GM12878 (cell line): ENCODE measurements around the gene RAC3. TPM values are rescaled to one million over a fixed set of nuclear protein-coding genes. Genes with fewer than 3 reads are reported as not detected.

Source experiments
- ATAC-seq: fragments of 200-7000 bp; cut with Tn5 transposase; 3 replicates; pipeline ENCODE4 v1.9.1; 2020; ENCODE audit warnings: mild to moderate bottlenecking, moderate library complexity
- BruUV-seq: library from RNA; stranded (reverse); fragments of 400-500 nt; replicated peaks from 2 replicates; lab custom pipeline; 2021; lab: Mats Ljungman, UMichigan
- CTCF ChIA-PET: fragments of 300-600 bp; sonication (Branson Sonifier 250); formaldehyde crosslinking; extraction: SDS; loops from one replicate; lab custom pipeline; 2021; ENCODE audit warnings: inconsistent platforms; lab: Yijun Ruan, JAX
- POLR2A ChIA-PET: fragments of 350-600 bp; formaldehyde crosslinking; extraction: SDS; loops from one replicate; lab custom pipeline; 2021; ENCODE audit warnings: inconsistent platforms; lab: Charles Lee
- RAD21 ChIA-PET: fragments of 300-600 bp; sonication (Branson Sonifier 250); formaldehyde crosslinking; loops from one replicate; lab custom pipeline; 2023; ENCODE audit warnings: antibody characterized with exemption; ENCODE audit not compliant: unreplicated experiment; lab: Charles Lee
- SMC1A ChIA-PET: fragments of 300-600 bp; sonication (Branson Sonifier 250); formaldehyde crosslinking; loops from one replicate; lab custom pipeline; 2023; ENCODE audit not compliant: unreplicated experiment, uncharacterized antibody; lab: Charles Lee
- DNase-seq: peaks from one replicate; pipeline ENCODE4 v3.0.0-alpha.2; 2011; ENCODE audit warnings: low read depth, low spot score
- FAIRE-seq: peaks from 3 replicates; lab custom pipeline; 2011; peaks lifted over from hg19 to GRCh38; lab: Jason Lieb, UNC
- H2AFZ ChIP-seq: 2 replicates; pipeline ENCODE4 v1.6.0; 2011; ENCODE audit warnings: low read depth, low read length, control low read depth; ENCODE audit not compliant: control insufficient read depth
- H3K27ac ChIP-seq: 2 replicates; pipeline ENCODE4 v1.5.1; 2011; ENCODE audit warnings: control low read depth; ENCODE audit not compliant: control insufficient read depth, insufficient read depth
- H3K27me3 ChIP-seq, 2 experiments: replicated peaks in 1 of 2; 2 replicates each; pipeline versions ENCODE4 v1.6.0 to v1.6.1; 2011; ENCODE audit warnings: low read length in 1 of 2; ENCODE audit not compliant: control insufficient read depth in 2 of 2, insufficient read depth in 2 of 2
- H3K36me3 ChIP-seq, 2 experiments: 2 replicates each; pipeline ENCODE4 v1.5.1; 2011; ENCODE audit warnings: low read length in 1 of 2; ENCODE audit not compliant: control insufficient read depth in 2 of 2, insufficient read depth in 2 of 2
- H3K4me1 ChIP-seq: 2 replicates; pipeline ENCODE4 v1.6.1; 2011; ENCODE audit warnings: mild to moderate bottlenecking, low read length, moderate library complexity, mixed read lengths; ENCODE audit not compliant: control insufficient read depth, insufficient read depth
- H3K4me2 ChIP-seq: 2 replicates; pipeline ENCODE4 v1.6.0; 2011; ENCODE audit warnings: control low read depth; ENCODE audit not compliant: control insufficient read depth, insufficient read depth
- H3K4me3 ChIP-seq: fragments of 200-600 bp; sonication (generic); 2 replicates; pipeline ENCODE4 v1.5.1; 2016
- H3K79me2 ChIP-seq: 2 replicates; pipeline ENCODE4 v1.6.0; 2011; ENCODE audit warnings: low read length; ENCODE audit not compliant: control insufficient read depth, insufficient read depth
- H3K9ac ChIP-seq: 2 replicates; pipeline ENCODE4 v1.8.0; 2011; ENCODE audit warnings: low read length, control low read depth, mixed read lengths; ENCODE audit not compliant: control insufficient read depth, insufficient read depth
- H3K9me3 ChIP-seq: replicated peaks from 3 replicates; pipeline ENCODE4 v1.5.1; 2011; ENCODE audit warnings: mild to moderate bottlenecking, low read length; ENCODE audit not compliant: control insufficient read depth, insufficient read depth
- H4K20me1 ChIP-seq: 2 replicates; pipeline ENCODE4 v1.6.0; 2011; ENCODE audit not compliant: control insufficient read depth, insufficient read depth
- BMI1 ChIP-seq: fragments of 450-650 bp; IDR thresholded peaks from 2 replicates; pipeline ENCODE4 v1.6.1; 2016; ENCODE audit warnings: mild to moderate bottlenecking, moderate library complexity, borderline replicate concordance
- DPF2 ChIP-seq: fragments of 450-650 bp; IDR thresholded peaks from 2 replicates; pipeline ENCODE4 v1.6.1; 2017; ENCODE audit warnings: mild to moderate bottlenecking
- ETV6 ChIP-seq, 2 experiments: fragments of 450-650 bp in 1 of 2; IDR thresholded peaks in 1 of 2; conservative IDR thresholded peaks in 1 of 2; 2 replicates each; pipeline ENCODE4 v1.6.1; 2014; ENCODE audit warnings: antibody characterized with exemption in 1 of 2, borderline replicate concordance in 1 of 2, low read depth in 1 of 2, mild to moderate bottlenecking in 1 of 2, moderate library complexity in 1 of 2
- FOXK2 ChIP-seq: fragments of 450-650 bp; IDR thresholded peaks from 2 replicates; pipeline ENCODE4 v1.6.1; 2017; ENCODE audit warnings: mild to moderate bottlenecking, moderate library complexity
- FOXM1 ChIP-seq: IDR thresholded peaks from 2 replicates; pipeline ENCODE4 v1.6.1; 2012; ENCODE audit warnings: low read depth, mild to moderate bottlenecking, inconsistent platforms, low read length, moderate library complexity
- HCFC1 ChIP-seq: fragments of 150-350 bp; IDR thresholded peaks from 2 replicates; pipeline ENCODE4 v1.6.1; 2014; ENCODE audit warnings: low read length
- IKZF1 ChIP-seq: fragments of 450-650 bp; conservative IDR thresholded peaks from 2 replicates; pipeline ENCODE4 v1.6.1; 2017; ENCODE audit warnings: antibody characterized with exemption, mild to moderate bottlenecking
- MTA2 ChIP-seq: fragments of 450-650 bp; IDR thresholded peaks from 2 replicates; pipeline ENCODE4 v1.6.1; 2016; ENCODE audit warnings: low read depth, mild to moderate bottlenecking, moderate library complexity
- MTA3 ChIP-seq: IDR thresholded peaks from 2 replicates; pipeline ENCODE4 v1.6.1; 2012; ENCODE audit warnings: low read length, inconsistent platforms, borderline replicate concordance
- MXI1 ChIP-seq: fragments of 150-350 bp; IDR thresholded peaks from 2 replicates; pipeline ENCODE4 v1.6.1; 2011; ENCODE audit warnings: low read depth, mild to moderate bottlenecking, inconsistent platforms, low read length, improper control_type of control experiment
- PAX5 ChIP-seq: IDR thresholded peaks from 2 replicates; pipeline ENCODE4 v1.6.1; 2011; ENCODE audit warnings: low read depth, low read length, borderline replicate concordance
- POU2F2 ChIP-seq: IDR thresholded peaks from 3 replicates; pipeline ENCODE4 v1.6.1; 2011; ENCODE audit warnings: low read depth, mild to moderate bottlenecking, low read length, borderline replicate concordance
- SMARCA5 ChIP-seq: fragments of 450-650 bp; IDR thresholded peaks from 2 replicates; pipeline ENCODE4 v1.6.1; 2017; ENCODE audit warnings: mild to moderate bottlenecking
- SUPT20H ChIP-seq: IDR thresholded peaks from 2 replicates; pipeline ENCODE4 v1.6.1; 2011; ENCODE audit warnings: low read depth, mild to moderate bottlenecking, low read length, moderate library complexity, borderline replicate concordance; ENCODE audit not compliant: control insufficient read depth
- ZNF384 ChIP-seq: IDR thresholded peaks from 2 replicates; pipeline ENCODE4 v1.6.1; 2012; ENCODE audit warnings: low read depth, mild to moderate bottlenecking, low read length, improper control_type of control experiment, borderline replicate concordance
- WGBS: methylation state at CpG from one replicate; pipeline ENCODE4 v1.1.6; 2016; ENCODE audit warnings: low lambda C conversion rate; ENCODE audit not compliant: insufficient replicate concordance, insufficient coverage; ENCODE audit errors: missing lambda C conversion rate; 5-methylcytosine and 5-hydroxymethylcytosine counted together
- in situ Hi-C: fragments of 300-500 bp; cut with MboI; formaldehyde crosslinking; loops from 9 replicates; pipeline ENCODE4 v1.14.3; 2018; ENCODE audit warnings: mixed read lengths
- intact Hi-C: fragments of 100-400 bp; cut with micrococcal nuclease; formaldehyde crosslinking; loops from one replicate; pipeline ENCODE4 v1.14.2; 2022; ENCODE audit not compliant: unreplicated experiment
- polyA plus RNA-seq, 11 experiments: library from polyadenylated mRNA; depleted of rRNA in 4 of 11; unstranded in 6 of 11; stranded (reverse) in 5 of 11; fragments of >200 nt; fragmentation: Nextera tagmentation in 4 of 11; fragmentation: Illumina TruSeq in 1 of 11; extraction: Ambion mirVana in 4 of 11; extraction: Trizol in 1 of 11; gene quantifications; 1 replicate in 1 of 11; 2 replicates in 10 of 11; pipeline versions ENCODE4 v1.2.1 to v1.2.3, GENCODE V29; 2011 to 2016; ENCODE audit warnings: inconsistent platforms in 2 of 11, missing spikeins in 2 of 11, low read depth in 1 of 11
- total RNA-seq, 4 experiments: library from RNA; depleted of rRNA in 3 of 4; stranded (reverse); fragments of >200 nt in 3 of 4; fragmentation: Illumina TruSeq in 1 of 4; extraction: Trizol in 1 of 4; gene quantifications; 2 replicates each; pipeline versions ENCODE4 v1.2.1 to v1.2.3, GENCODE V29; 2013 to 2021

Gene RAC3
- total and polyA plus RNA-seq, 10 of the 15 experiments (the other 5 are each of a cell fraction or from before 2014, with no cell fraction given) = 0.11 to 32.9 (median 6.7) TPM

DNA sequence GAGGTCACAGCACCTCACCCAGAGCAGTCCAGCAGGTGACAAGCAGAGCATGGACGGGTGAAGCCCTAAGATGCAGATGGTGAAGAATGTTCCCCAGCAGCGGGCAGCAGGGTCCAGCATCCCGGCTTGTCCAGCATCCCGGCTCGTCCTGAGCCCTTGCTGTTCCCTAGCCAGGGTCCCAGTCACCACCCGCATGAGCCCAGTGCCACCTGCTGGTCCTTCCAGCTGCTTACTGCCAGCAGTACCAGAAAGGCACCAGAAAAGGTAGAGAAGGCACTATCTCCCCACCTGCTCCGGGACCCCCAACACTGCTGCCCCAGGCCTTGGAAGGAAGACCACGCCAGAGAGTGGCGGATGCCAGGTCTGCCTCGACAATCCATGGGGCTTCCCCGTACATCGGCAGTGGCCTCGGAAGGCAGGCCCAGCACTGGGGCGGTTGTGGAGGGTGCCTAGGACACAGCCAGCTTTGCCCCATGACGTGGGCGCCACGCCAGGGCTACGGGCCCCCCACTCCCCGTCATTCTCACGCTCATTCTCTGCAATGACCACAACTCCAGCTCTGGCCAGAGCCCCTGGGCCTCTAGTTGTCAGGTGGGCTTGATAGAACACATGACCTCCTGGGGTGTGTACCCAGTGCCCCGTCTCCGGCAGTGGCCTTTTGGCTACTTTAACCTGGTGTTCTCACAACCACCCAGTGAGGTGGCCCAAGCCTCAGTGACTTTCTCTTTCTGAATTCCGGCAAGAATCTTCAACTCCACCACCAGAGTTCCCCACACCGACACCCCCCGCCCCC lies 10.2 kb upstream of the RAC3 start (continued):
- TF ChIP-seq MTA3 = no peak
- TF ChIP-seq IKZF1 = peak; percentile 53
- TF ChIP-seq FOXM1 = no peak
- TF ChIP-seq SUPT20H = no peak
- no peak for TF ChIP-seq ZNF384
- TF ChIP-seq POU2F2 = no peak
- no peak; the same call in 1 of the 2 replicates for TF ChIP-seq DPF2
- TF ChIP-seq BMI1 = no peak
- TF ChIP-seq HCFC1 = no peak
- peak; percentile 52; the same call in 1 of the 2 replicates for TF ChIP-seq SMARCA5
- TF ChIP-seq PAX5 = 0 out of 2 replicates have a peak, but pooled peaks have one; percentile 14
- TF ChIP-seq MTA2 = no peak

GRCh38 chr17:82021900-82022309 lies 9.6 kb upstream of the RAC3 start:
- Histone ChIP-seq H3K36me3 (no peaks in the 10 kb centered on the region; a peak in 2 of 4 replicates), H3K4me3 (peak overlapping the region; percentile 89), H3K27me3 (no peaks in the 10 kb centered on the region), H2AFZ (peak overlapping the region; percentile 41), H3K79me2 (peaks cover 26% of the 10 kb centered on the region), H4K20me1 (no peaks in the 10 kb centered on the region), H3K27ac (peak overlapping the region; percentile 69), H3K9ac (peak overlapping the region; percentile 85), H3K4me1 (peaks cover 14% of the 10 kb centered on the region), H3K9me3 (no peaks in the 10 kb centered on the region)
- ATAC-seq = no peak
- no peak for FAIRE-seq
- RAD21 ChIA-PET = interaction anchor here (0.5 to 4.4 kb wide), 5 partner anchors 16 to 508 kb away, joined by 4 to 68 read pairs (median 12); partner anchors contain the start of genes DCXR and NOTUM
- CTCF ChIA-PET = interaction anchor here (0.7 to 5.0 kb wide), 17 partner anchors 8 to 287 kb away, joined by 3 to 89 read pairs (median 4); partner anchors contain the start of genes DCXR and NOTUM
- in situ Hi-C loops = no loop called here
- SMC1A ChIA-PET = interaction anchor here (1.1 to 1.8 kb wide), 5 partner anchors 54 to 286 kb away, joined by 3 to 9 read pairs (median 4); no protein-coding TSS in a partner anchor
- no TSS peak for BruUV-seq
- no peak for DNase-seq
- 2% methylated on average over 10 of the region's 10 CpGs for WGBS
- intact Hi-C loops = loop anchor here (1.0 to 5.0 kb wide), 2 partner anchors 63 to 160 kb away; partner anchors contain the start of gene P4HB
- POLR2A ChIA-PET = interaction anchor here (0.6 to 2.6 kb wide), 5 partner anchors 16 to 307 kb away, joined by 3 to 13 read pairs (median 8); partner anchors contain the start of genes DCXR and FASN
- TF ChIP-seq FOXK2 = 0 out of 2 replicates have a peak, but pooled peaks have one; percentile 15
- no peak for TF ChIP-seq DPF2
- TF ChIP-seq MXI1 = 0 out of 2 replicates have a peak, but pooled peaks have one; percentile 21
- TF ChIP-seq ETV6 (conservative IDR thresholded peaks at IDR 0.05 in 1 of 2, IDR thresholded peaks at IDR 0.05 in 1 of 2; ENCODE audit: borderline replicate concordance in 1 of 2, low read depth in 1 of 2) = no peak
- TF ChIP-seq, all 136 proteins: peak for 2
- peak overlapping the region; percentile 95 for H3K4me2 ChIP-seq
